ENCODE measurements around the gene NODAL. TPM values are rescaled to one million over a fixed set of nuclear protein-coding genes. Genes with fewer than 3 reads are reported as not detected.

The NODAL gene
- total RNA-seq, 1 donor from 2014 or later, result not detected

- H3K36me3 Mint-ChIP-seq (ENCODE audit: unreplicated experiment), result no peaks in the 10 kb centered on the region
- peaks cover 16% of the 10 kb centered on the region for H3K27me3 Mint-ChIP-seq (ENCODE audit: unreplicated experiment)
- no peak for DNase-seq
- H3K9me3 Mint-ChIP-seq (ENCODE audit: unreplicated experiment), result peaks cover 3% of the 10 kb centered on the region
- peaks cover 12% of the 10 kb centered on the region for H3K4me1 Mint-ChIP-seq (ENCODE audit: low read depth, unreplicated experiment)
- no peak overlapping the region for H3K4me3 Mint-ChIP-seq (ENCODE audit: unreplicated experiment)
- peak overlapping the region; percentile 5 for H3K27ac Mint-ChIP-seq (ENCODE audit: unreplicated experiment)
- TF ChIP-seq CTCF (IDR thresholded peaks at IDR 0.05; ENCODE audit: partially characterized antibody, unreplicated experiment), result no peak
Observed at GRCh38 chr10:70474780-70475179, 33.3 kb upstream of the NODAL start.

- no peak for TF ChIP-seq CTCF (IDR thresholded peaks at IDR 0.05; ENCODE audit: partially characterized antibody, unreplicated experiment)
- DNase-seq, result no peak
- peaks cover 18% of the 10 kb centered on the region for H3K4me1 Mint-ChIP-seq (ENCODE audit: low read depth, unreplicated experiment)
- peaks cover 3% of the 10 kb centered on the region for H3K9me3 Mint-ChIP-seq (ENCODE audit: unreplicated experiment)
- H3K27me3 Mint-ChIP-seq (ENCODE audit: unreplicated experiment), result peaks cover 16% of the 10 kb centered on the region
- peak overlapping the region; percentile 59 for H3K27ac Mint-ChIP-seq (ENCODE audit: unreplicated experiment)
- no peaks in the 10 kb centered on the region for H3K36me3 Mint-ChIP-seq (ENCODE audit: unreplicated experiment)
- H3K4me3 Mint-ChIP-seq (ENCODE audit: unreplicated experiment), result no peak overlapping the region
Observed at GRCh38 chr10:70472799-70473454, 31.4 kb upstream of the NODAL start.

- no peak for TF ChIP-seq CTCF (IDR thresholded peaks at IDR 0.05; ENCODE audit: partially characterized antibody, unreplicated experiment)
- no peak overlapping the region for H3K4me3 Mint-ChIP-seq (ENCODE audit: unreplicated experiment)
- no peaks in the 10 kb centered on the region for H3K36me3 Mint-ChIP-seq (ENCODE audit: unreplicated experiment)
- H3K27ac Mint-ChIP-seq (ENCODE audit: unreplicated experiment), result no peak overlapping the region
- peaks cover 1% of the 10 kb centered on the region for H3K27me3 Mint-ChIP-seq (ENCODE audit: unreplicated experiment)
- no peaks in the 10 kb centered on the region for H3K9me3 Mint-ChIP-seq (ENCODE audit: unreplicated experiment)
- H3K4me1 Mint-ChIP-seq (ENCODE audit: low read depth, unreplicated experiment), result peaks cover 5% of the 10 kb centered on the region
- DNase-seq, result no peak
Observed at GRCh38 chr10:70466951-70467350, 25.5 kb upstream of the NODAL start.

GRCh38 chr10:70465832-70466231, 24.4 kb upstream of the NODAL start:
- Mint-ChIP-seq H3K36me3 (ENCODE audit: unreplicated experiment) (no peaks in the 10 kb centered on the region), H3K27me3 (ENCODE audit: unreplicated experiment) (peaks cover 1% of the 10 kb centered on the region), H3K9me3 (ENCODE audit: unreplicated experiment) (no peaks in the 10 kb centered on the region), H3K4me3 (ENCODE audit: unreplicated experiment) (no peak overlapping the region), H3K4me1 (ENCODE audit: low read depth, unreplicated experiment) (peaks cover 5% of the 10 kb centered on the region), H3K27ac (ENCODE audit: unreplicated experiment) (no peak overlapping the region)
- DNase-seq, result no peak
- TF ChIP-seq CTCF (IDR thresholded peaks at IDR 0.05; ENCODE audit: partially characterized antibody, unreplicated experiment), result no peak

- TF ChIP-seq CTCF (IDR thresholded peaks at IDR 0.05; ENCODE audit: partially characterized antibody, unreplicated experiment), result no peak
- Mint-ChIP-seq H3K27me3 (ENCODE audit: unreplicated experiment) (peaks cover 1% of the 10 kb centered on the region), H3K27ac (ENCODE audit: unreplicated experiment) (no peak overlapping the region), H3K4me3 (ENCODE audit: unreplicated experiment) (no peak overlapping the region), H3K9me3 (ENCODE audit: unreplicated experiment) (no peaks in the 10 kb centered on the region), H3K4me1 (ENCODE audit: low read depth, unreplicated experiment) (peaks cover 5% of the 10 kb centered on the region), H3K36me3 (ENCODE audit: unreplicated experiment) (no peaks in the 10 kb centered on the region)
- DNase-seq, result no peak
Observed at GRCh38 chr10:70465278-70465677, 23.8 kb upstream of the NODAL start.
